GM18861 (cell line): ENCODE results near the gene LSM4.

Experiments
- ATAC-seq: cut with Tn5 transposase; IDR thresholded peaks from one replicate; pipeline ENCODE4 v1.9.1; 2021; ENCODE audit not compliant: unreplicated experiment

The LSM4 gene

GRCh38 chr19:18292810-18293641 lies 29.9 kb downstream of the LSM4 start:
- ATAC-seq, result no peak

GRCh38 chr19:18292462-18292809 lies 30.4 kb downstream of the LSM4 start:
- no peak for ATAC-seq

GRCh38 chr19:18291590-18292461 lies 31.1 kb downstream of the LSM4 start:
- no peak for ATAC-seq

DNA sequence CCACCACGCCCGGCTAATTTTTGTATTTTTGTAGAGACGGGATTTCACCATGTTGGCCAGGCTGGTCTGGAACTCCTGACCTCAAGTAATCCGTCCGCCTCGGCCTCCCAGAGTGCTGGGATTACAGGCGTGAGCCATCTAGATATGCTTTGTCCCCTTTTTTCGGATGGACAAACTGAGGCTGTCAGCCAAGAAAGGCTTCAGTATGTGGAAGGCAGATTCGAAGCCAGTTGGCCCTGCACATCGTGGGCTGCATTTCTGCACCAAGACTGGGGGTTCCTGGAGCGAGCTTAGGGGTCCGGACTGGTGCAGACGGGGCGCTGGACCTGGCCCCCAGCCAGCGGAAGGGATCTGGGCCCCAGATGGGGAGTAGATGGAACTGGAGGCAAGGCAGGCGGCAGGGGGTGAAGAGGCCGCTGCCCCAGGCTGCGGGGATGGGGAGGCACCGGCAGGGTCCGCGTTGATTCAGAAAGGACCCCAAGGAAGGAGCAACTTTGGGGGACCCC lies 31.8 kb downstream of the LSM4 start:
- ATAC-seq, result no peak

- peak; percentile 42 for ATAC-seq
Measured at GRCh38 chr19:18290302-18291018, 32.4 kb downstream of the LSM4 start.

- ATAC-seq, result no peak
Measured at GRCh38 chr19:18289471-18290301, 33.2 kb downstream of the LSM4 start.

- no peak for ATAC-seq
Measured at GRCh38 chr19:18287836-18288772, 34.8 kb downstream of the LSM4 start.

DNA sequence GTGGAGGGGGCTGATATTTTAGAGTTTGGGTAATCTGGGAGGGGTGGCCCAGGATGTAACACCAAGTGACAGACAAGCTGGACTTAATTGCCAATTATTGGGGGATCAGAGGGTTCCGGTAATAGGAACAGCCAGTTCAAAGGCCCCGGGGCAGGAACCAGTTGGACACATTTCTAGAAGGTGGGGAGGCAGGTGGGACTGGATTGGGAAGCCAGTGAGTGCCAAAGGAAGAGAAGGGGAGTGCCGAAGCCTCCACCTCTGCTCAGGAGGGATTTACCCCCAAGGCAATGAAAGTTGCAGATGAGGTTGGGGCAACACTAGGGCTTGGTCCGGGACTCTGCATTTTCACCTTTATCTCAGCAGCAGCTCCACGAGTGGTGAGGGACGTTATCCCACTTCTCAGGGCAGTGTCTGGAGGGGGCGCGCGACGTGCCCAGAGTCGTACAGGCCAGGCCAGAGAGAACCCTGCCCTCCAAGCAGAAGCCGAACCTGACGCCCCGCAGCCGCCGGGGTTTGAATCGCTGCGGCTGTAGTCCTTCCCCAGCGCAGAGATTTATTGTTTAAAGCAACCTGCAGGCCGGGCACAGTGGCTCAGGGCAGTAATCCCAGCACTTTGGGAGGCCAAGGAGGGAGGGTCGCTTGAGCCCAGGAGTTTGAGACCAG lies 35.8 kb downstream of the LSM4 start:
- no peak for ATAC-seq

GRCh38 chr19:18284712-18285360 lies 38.0 kb downstream of the LSM4 start:
- no peak for ATAC-seq

DNA sequence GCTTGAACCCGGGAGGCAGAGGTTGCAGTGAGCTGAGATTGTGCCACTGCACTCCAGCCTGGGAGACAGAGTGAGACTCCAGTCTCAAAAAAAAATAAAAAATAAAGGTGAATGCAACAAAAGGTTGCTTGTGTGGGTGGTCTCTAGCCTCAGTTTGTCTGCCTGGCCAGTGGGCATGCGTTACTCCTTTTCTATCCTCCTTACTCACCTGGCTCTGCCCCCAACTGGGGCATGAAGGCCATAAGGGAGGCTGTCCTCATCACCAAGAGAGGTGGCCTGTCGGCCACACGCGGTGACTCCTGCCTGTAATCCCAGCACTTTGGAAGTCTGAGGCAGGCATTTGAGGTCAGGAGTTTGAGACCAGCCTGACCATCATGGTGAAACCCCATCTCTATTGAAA lies 39.5 kb downstream of the LSM4 start:
- ATAC-seq, result no peak

DNA sequence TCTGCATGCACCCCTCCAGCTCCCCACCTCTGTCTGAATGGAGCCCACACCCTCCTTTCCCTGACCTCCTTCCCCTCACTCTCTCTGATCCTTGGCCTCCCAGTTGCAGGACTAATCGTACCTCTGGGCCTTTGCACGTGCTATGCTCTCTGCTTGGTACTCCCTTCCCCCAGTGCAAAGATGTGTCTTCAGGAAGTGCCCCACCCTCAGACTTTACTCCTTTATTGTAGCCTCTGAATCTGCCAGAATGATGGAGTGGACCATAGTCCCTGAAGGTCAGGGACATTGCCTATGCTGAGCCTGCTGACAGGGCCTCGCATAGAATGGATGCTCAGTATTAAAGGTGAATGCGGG lies 40.1 kb downstream of the LSM4 start:
- no peak for ATAC-seq

DNA sequence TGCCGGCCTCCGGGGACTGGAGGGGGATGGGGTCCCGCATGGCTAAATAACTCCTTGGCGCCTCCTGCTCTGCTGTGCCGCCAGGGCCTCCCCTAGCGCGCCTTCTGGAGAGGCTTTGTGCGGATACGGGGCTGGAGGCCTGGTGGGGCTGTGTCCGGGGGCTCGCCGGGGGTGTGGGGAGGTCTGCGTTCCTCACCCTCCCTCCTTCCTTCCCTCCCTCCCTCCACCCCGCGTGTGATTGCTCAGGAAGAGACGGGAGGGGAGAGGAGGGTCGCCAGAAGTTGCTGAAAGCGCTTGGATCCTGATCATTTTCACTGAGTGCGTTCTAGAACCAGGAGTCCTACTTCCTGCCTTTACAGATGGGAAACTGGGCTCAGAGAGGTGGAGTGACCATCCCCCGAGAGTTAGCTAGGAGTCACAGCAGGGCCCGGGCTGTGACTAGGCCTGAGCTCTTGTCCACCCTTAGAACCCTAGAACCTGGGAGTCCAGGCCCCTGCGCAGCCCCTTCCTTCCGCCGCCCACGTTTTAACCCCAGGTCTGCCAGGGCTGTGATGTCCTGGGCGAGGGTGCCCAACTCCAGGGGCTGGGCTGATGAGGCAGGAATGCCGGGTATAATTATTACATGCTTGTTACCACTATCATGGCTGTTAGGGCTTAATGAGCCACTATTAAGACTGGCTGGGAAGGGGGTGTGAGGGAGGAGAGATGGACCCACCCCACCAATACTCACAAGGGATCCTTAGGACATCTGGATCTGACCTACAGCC lies 40.7 kb downstream of the LSM4 start:
- no peak for ATAC-seq

DNA sequence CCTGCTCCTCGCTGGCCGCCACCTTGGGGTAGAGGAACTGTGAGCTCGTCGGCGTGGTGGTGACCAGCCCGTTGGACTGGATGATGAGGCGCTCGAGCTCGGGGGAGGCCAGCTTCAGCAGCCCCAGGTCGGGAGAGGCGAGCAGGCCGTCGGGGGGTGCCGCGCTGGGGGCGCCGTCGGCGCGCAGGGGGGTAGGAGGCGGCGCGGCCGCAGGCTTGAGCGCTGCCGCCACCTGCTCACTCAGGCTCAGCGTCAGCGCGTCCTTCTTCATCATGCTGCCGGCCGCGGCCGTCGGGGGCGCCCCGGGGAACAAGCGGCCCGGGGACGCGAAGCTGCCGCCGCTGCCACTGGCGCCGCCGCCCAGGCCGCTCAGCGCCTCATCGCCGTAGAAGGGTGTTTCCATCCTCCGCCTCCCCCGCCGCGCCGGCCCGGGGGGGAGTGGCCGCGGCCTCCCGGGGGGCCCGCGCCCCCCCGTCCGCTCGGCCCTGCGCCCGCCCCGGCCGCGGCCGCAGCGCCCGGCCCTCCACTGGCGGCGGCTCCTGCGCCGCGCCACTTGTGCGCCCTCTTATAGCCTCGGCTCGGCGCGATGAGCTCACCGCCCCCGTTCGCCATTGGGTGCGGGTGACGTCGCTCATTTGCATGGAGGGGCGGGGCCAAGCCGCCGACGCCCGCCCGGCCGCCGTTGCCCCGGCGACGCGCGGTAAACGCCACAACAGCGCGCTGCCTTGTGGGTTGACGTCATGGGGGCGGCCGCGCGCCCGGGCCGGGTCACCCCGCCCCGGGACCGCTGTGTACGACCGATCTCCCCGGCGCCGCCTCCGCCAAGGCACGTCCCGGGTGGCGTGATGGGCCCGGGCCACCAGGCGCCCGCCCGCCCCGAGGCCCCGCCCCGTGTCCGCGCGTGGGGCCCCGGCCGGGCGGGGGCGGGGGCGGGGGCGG lies 41.5 kb downstream of the LSM4 start, which contains the start of gene JUND:
TSS of gene JUND (minus strand) at position 541 of the 939 bp plus-strand sequence. CDS start at position 403, 138 bp downstream.
- ATAC-seq, result peak; percentile 50

DNA sequence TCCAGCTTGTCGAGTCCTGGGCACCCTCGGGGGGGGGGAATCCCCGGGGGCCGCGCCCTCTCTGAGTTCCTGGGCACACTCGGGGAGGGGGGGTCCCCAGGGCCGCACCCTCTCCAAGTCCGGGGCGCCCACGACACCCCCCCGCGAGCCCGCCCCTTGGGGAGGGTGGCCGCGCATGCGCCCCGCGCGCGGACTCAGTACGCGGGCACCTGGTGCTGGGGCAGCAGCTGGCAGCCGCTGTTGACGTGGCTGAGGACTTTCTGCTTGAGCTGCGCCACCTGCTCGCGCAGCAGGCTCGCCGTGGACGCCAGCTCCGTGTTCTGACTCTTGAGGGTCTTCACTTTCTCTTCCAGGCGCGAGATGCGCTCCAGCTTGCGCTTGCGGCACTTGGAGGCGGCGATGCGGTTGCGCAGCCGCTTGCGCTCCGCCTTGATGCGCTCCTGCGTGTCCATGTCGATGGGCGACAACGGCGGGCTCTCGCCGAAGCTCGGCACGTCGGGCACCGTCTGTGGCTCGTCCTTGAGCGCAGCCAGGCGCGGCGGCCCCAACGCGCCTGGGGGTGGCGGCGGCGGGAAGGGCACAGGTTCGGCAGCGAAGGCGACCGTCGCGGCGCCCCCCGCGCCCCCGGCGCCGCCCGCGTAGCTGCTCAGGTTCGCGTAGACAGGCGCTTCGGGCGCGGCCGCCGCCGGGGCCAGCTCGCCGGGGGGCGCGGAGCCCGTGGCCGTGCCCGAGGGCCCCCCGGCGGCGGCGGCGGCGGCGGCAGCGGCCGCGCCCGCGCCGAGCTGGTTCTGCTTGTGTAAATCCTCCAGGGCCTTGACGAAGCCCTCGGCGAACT lies 42.4 kb downstream of the LSM4 start:
- peak; percentile 24 for ATAC-seq

- no peak for ATAC-seq
Measured at GRCh38 chr19:18279516-18280246, 43.2 kb downstream of the LSM4 start.
